Lung (tissue), 12 donors: ENCODE measurements around the gene MTUS2. TPM values are rescaled to one million over a fixed set of nuclear protein-coding genes. Genes with fewer than 3 reads are reported as not detected.

Experiments used
- ATAC-seq: fragments of 200-7000 bp; cut with Tn5 transposase; one replicate; pipeline ENCODE4 v1.9.1; 2020; ENCODE audit warnings: moderate number of reproducible peaks; ENCODE audit not compliant: insufficient read depth, low FRiP score
- DNase-seq, 3 donors: peaks; one replicate each; pipeline ENCODE4 v3.0.0-alpha.2; 2013 to 2017
- H3K27ac ChIP-seq, 2 donors: one replicate each; pipeline ENCODE4 v1.5.1; 2013; ENCODE audit warnings: mild to moderate bottlenecking in 2 of 2, moderate library complexity in 2 of 2, control low read depth in 1 of 2, inconsistent platforms in 1 of 2, low read depth in 1 of 2, low read length in 1 of 2
- H3K27me3 ChIP-seq, 3 donors: one replicate each; pipeline ENCODE4 v1.5.1; 2013; ENCODE audit warnings: low read length in 2 of 3; ENCODE audit not compliant: control insufficient read depth in 3 of 3, insufficient read depth in 3 of 3
- H3K36me3 ChIP-seq, 4 donors: one replicate each; pipeline ENCODE4 v1.5.1; 2013; ENCODE audit warnings: low read length in 4 of 4, mild to moderate bottlenecking in 1 of 4, moderate library complexity in 1 of 4; ENCODE audit not compliant: control insufficient read depth in 4 of 4, insufficient read depth in 4 of 4
- H3K4me1 ChIP-seq, 5 donors: one replicate each; pipeline ENCODE4 v1.5.1; 2013; ENCODE audit warnings: low read length in 5 of 5, mild to moderate bottlenecking in 2 of 5, moderate library complexity in 1 of 5; ENCODE audit not compliant: control insufficient read depth in 5 of 5, insufficient read depth in 5 of 5
- H3K4me3 ChIP-seq: one replicate; pipeline ENCODE4 v1.5.1; 2013; ENCODE audit warnings: mild to moderate bottlenecking, control low read depth, moderate library complexity
- H3K9ac ChIP-seq, 2 donors: one replicate each; pipeline ENCODE4 v1.5.1; 2013; ENCODE audit warnings: low read length in 2 of 2, control low read depth in 1 of 2; ENCODE audit not compliant: insufficient read depth in 1 of 2
- H3K9me3 ChIP-seq, 4 donors: one replicate each; pipeline ENCODE4 v1.5.1; 2013; ENCODE audit warnings: low read length in 3 of 4, mild to moderate bottlenecking in 1 of 4, moderate library complexity in 1 of 4; ENCODE audit not compliant: control insufficient read depth in 4 of 4, insufficient read depth in 3 of 4
- WGBS, 2 donors: extraction: QIAGEN DNeasy Blood & Tissue Kit; methylation state at CpG; one replicate each; pipeline ENCODE4 v1.1.7; 2013; 5-methylcytosine and 5-hydroxymethylcytosine counted together
- polyA plus RNA-seq, 2 donors: library from polyadenylated mRNA; stranded (reverse); fragments of 200-250 nt; gene quantifications; one replicate each; pipeline ENCODE4 v1.2.1, GENCODE V29; 2013
- total RNA-seq, 2 donors: library from RNA; depleted of rRNA in 1 of 2; stranded (reverse); fragments of >200 nt in 1 of 2; gene quantifications; one replicate each; pipeline ENCODE4 v1.2.1, GENCODE V29; 2014 to 2021
- TF ChIP-seq, protein P1 (sequence below): IDR thresholded peaks from 2 replicates; pipeline ENCODE4 v1.5.1; 2012; ENCODE audit warnings: mild to moderate bottlenecking; ENCODE audit errors: control extremely low read depth, extremely low read depth
- donor health status: control.
- donor health status: control.
- donor health status: Bipolar disorder and iron deficiency.
- donor health status: healthy.
- donor health status: DM: yes; HTN: yes; CAD: no.

Gene MTUS2
- total and polyA plus RNA-seq, 4 donors = 0.03 to 0.54 (median 0.08) TPM

DNA sequence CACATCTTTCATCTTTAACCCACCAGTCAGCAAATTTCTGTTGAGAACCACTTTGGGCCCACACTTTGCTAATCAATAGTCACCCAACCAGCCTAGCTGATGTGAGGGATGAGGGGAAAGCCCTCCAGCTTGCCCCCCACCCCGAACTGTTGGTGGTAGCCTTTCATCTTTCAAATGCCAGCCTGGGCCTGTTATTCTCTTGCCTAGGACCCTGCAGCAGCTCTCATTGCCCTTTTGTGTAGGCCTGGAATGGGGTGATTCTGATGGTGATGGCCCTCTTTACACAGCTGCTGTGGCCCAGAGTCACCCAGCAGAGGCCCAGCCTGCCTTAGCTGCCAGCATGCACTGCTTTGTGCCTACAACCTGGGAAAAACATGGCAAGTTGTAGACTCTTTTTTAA is 480.9 kb downstream of the MTUS2 start:
- Histone ChIP-seq H3K27ac (no peak overlapping the region), H3K27me3 (no peaks in the 10 kb centered on the region), H3K9me3 (peaks cover 0 to 8% (median 2%) of the 10 kb centered on the region in 4 donors), H3K9ac (no peak overlapping the region), H3K36me3 (no peaks in the 10 kb centered on the region), H3K4me1 (no peaks in the 10 kb centered on the region), H3K4me3 (no peak overlapping the region)
- ATAC-seq (no peak), DNase-seq (no peak)
- WGBS, 2 donors = 61 to 66% methylated on average over 1 of the region's 1 CpG
- TF ChIP-seq, protein P1, sequence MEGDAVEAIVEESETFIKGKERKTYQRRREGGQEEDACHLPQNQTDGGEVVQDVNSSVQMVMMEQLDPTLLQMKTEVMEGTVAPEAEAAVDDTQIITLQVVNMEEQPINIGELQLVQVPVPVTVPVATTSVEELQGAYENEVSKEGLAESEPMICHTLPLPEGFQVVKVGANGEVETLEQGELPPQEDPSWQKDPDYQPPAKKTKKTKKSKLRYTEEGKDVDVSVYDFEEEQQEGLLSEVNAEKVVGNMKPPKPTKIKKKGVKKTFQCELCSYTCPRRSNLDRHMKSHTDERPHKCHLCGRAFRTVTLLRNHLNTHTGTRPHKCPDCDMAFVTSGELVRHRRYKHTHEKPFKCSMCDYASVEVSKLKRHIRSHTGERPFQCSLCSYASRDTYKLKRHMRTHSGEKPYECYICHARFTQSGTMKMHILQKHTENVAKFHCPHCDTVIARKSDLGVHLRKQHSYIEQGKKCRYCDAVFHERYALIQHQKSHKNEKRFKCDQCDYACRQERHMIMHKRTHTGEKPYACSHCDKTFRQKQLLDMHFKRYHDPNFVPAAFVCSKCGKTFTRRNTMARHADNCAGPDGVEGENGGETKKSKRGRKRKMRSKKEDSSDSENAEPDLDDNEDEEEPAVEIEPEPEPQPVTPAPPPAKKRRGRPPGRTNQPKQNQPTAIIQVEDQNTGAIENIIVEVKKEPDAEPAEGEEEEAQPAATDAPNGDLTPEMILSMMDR = no peak

DNA sequence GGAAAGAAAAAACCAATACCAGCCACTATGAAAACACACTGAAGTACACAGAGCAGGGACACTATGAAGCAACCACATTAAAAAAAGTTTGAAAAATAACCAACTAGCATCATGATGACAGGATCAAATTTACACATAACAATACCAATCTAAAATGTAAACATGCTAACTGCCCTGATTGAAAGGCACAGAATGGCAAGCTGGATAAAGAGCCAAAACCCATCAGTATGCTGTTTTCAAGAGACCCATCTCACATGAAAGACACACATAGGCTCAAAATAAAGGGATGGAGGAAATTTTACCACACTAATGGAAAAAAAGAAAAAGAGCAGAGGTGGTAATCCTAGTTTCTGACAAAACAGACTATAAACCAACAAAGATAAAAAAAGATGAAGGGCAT is 484.0 kb downstream of the MTUS2 start:
- no peak for DNase-seq
- Histone ChIP-seq H3K4me3 (no peak overlapping the region), H3K4me1 (no peaks in the 10 kb centered on the region), H3K36me3 (no peaks in the 10 kb centered on the region), H3K9me3 (peaks cover 0 to 18% (median 2%) of the 10 kb centered on the region in 4 donors), H3K9ac (no peak overlapping the region), H3K27me3 (no peaks in the 10 kb centered on the region), H3K27ac (no peak overlapping the region)
- TF ChIP-seq, protein P1 = no peak
- no peak for ATAC-seq

GRCh38 chr13:29310806-29311205 is 490.7 kb downstream of the MTUS2 start:
- Histone ChIP-seq H3K4me3 (no peak overlapping the region), H3K27ac (no peak overlapping the region), H3K4me1 (no peaks in the 10 kb centered on the region), H3K36me3 (no peaks in the 10 kb centered on the region), H3K27me3 (peaks cover 0 to 3% (median 0%) of the 10 kb centered on the region in 3 donors), H3K9me3 (peaks cover 0 to 12% (median 0%) of the 10 kb centered on the region in 4 donors), H3K9ac (no peak overlapping the region)
- ATAC-seq (no peak), DNase-seq (no peak)
- TF ChIP-seq, protein P1 = no peak
- WGBS, 2 donors = 71 to 82% methylated on average over 2 of the region's 2 CpGs

- ATAC-seq (no peak), DNase-seq (no peak)
- H3K9ac ChIP-seq = no peak overlapping the region
- peaks cover 0 to 3% (median 0%) of the 10 kb centered on the region in 3 donors for H3K27me3 ChIP-seq
- H3K9me3 ChIP-seq = no peaks in the 10 kb centered on the region
- 69 to 80% methylated on average over 2 of the region's 2 CpGs for WGBS, 2 donors
- no peak overlapping the region for H3K4me3 ChIP-seq
- TF ChIP-seq, protein P1 = no peak
- no peaks in the 10 kb centered on the region for H3K36me3 ChIP-seq
- H3K27ac ChIP-seq = no peak overlapping the region
- peaks cover 0 to 1% (median 0%) of the 10 kb centered on the region in 5 donors for H3K4me1 ChIP-seq
Observed at GRCh38 chr13:29315847-29316246, 495.7 kb downstream of the MTUS2 start.
